HCT116 (cell line): Measurements from ENCODE around the gene KRTAP5-9. TPM values are rescaled to one million over a fixed set of nuclear protein-coding genes. Genes with fewer than 3 reads are reported as not detected.
A peak's percentile ranks its signal among the peaks of the same experiment; 100 is the strongest.

Experiments used
- ATAC-seq: fragments of 200-7000 bp; cut with Tn5 transposase; 2 replicates; pipeline ENCODE4 v1.9.1; 2020; ENCODE audit warnings: mild to moderate bottlenecking, moderate library complexity
- BruUV-seq: library from RNA; stranded (reverse); fragments of 400-500 nt; replicated peaks from 2 replicates; lab custom pipeline; 2021; lab: Mats Ljungman, UMichigan
- CTCF ChIA-PET: fragments of 300-600 bp; sonication (Branson Sonifier 250); formaldehyde crosslinking; loops from one replicate; lab custom pipeline; 2021; ENCODE audit warnings: antibody characterized with exemption; lab: Charles Lee
- POLR2A ChIA-PET: fragments of 300-600, 350-600 bp; sonication (Branson Sonifier 250); formaldehyde crosslinking; loops from one replicate; lab custom pipeline; 2021; ENCODE audit warnings: antibody characterized with exemption; lab: Charles Lee
- RAD21 ChIA-PET, 2 experiments: fragments of 300-600 bp; sonication (Branson Sonifier 250); formaldehyde crosslinking; loops; one replicate each; lab custom pipeline; 2023; ENCODE audit warnings: low total read pairs in 2 of 2; ENCODE audit not compliant: uncharacterized antibody in 2 of 2, unreplicated experiment in 2 of 2, low non-redundant PET in 1 of 2; lab: Charles Lee
- DNase-seq: peaks from one replicate; pipeline ENCODE4 v3.0.0-alpha.2; 2010; ENCODE audit warnings: low read depth, low spot score
- H2AFZ ChIP-seq: fragments of 200-600 bp; shearing (Covaris generic), sonication (generic); 2 replicates; pipeline ENCODE4 v1.6.1; 2017; ENCODE audit warnings: low read depth, mixed run types, mixed read lengths, antibody characterized with exemption, low read length; ENCODE audit not compliant: poor library complexity, severe bottlenecking
- H3K27ac ChIP-seq: 2 replicates; pipeline ENCODE4 v1.5.1; 2012; ENCODE audit warnings: low read depth, low read length
- H3K27me3 ChIP-seq: fragments of 200-600 bp; sonication (generic); 2 replicates; pipeline ENCODE4 v1.6.1; 2016; ENCODE audit warnings: mixed run types, low read length, mixed read lengths; ENCODE audit not compliant: insufficient read depth
- H3K36me3 ChIP-seq, 2 experiments: fragments of 200-500 bp in 1 of 2; fragments of 200-600 bp in 1 of 2; sonication (Bioruptor generic) in 1 of 2; sonication (generic) in 1 of 2; 2 replicates each; pipeline versions ENCODE4 v1.5.1 to v1.6.1; 2014 to 2016; ENCODE audit warnings: low read length in 2 of 2, inconsistent platforms in 1 of 2, mixed read lengths in 1 of 2, mixed run types in 1 of 2; ENCODE audit not compliant: insufficient read depth in 2 of 2, control insufficient read depth in 1 of 2
- H3K4me1 ChIP-seq, 2 experiments: fragments of 200-600 bp in 1 of 2; sonication (generic) in 1 of 2; 2 replicates each; pipeline versions ENCODE4 v1.5.1 to v1.6.1; 2012 to 2017; ENCODE audit warnings: low read length in 2 of 2, inconsistent platforms in 1 of 2, mild to moderate bottlenecking in 1 of 2, mixed read lengths in 1 of 2, mixed run types in 1 of 2, moderate library complexity in 1 of 2; ENCODE audit not compliant: insufficient read depth in 2 of 2, control insufficient read depth in 1 of 2
- H3K4me2 ChIP-seq: fragments of 200-600 bp; sonication (generic); 2 replicates; pipeline ENCODE4 v1.6.1; 2017; ENCODE audit warnings: mixed run types, low read length, mixed read lengths
- H3K4me3 ChIP-seq, 2 experiments: fragments of 200-600 bp in 1 of 2; sonication (generic) in 1 of 2; replicated peaks in 1 of 2; 2 replicates each; pipeline ENCODE4 v1.5.1; 2011 to 2016; ENCODE audit warnings: low read length in 2 of 2, control low read depth in 1 of 2, low read depth in 1 of 2, mild to moderate bottlenecking in 1 of 2, mixed read lengths in 1 of 2, mixed run types in 1 of 2
- H3K79me2 ChIP-seq: fragments of 200-600 bp; sonication (generic); 2 replicates; pipeline ENCODE4 v1.6.1; 2017; ENCODE audit warnings: mild to moderate bottlenecking, mixed run types, low read length, moderate library complexity, mixed read lengths; ENCODE audit not compliant: insufficient read depth
- H3K9ac ChIP-seq: fragments of 200-600 bp; sonication (generic); 2 replicates; pipeline ENCODE4 v1.6.1; 2016; ENCODE audit warnings: low read length, mixed read lengths
- H3K9me2 ChIP-seq: fragments of 200-600 bp; sonication (generic), shearing (Covaris generic); 2 replicates; pipeline ENCODE4 v1.6.1; 2017; ENCODE audit warnings: mixed run types, mild to moderate bottlenecking, moderate library complexity; ENCODE audit not compliant: insufficient read depth
- H3K9me3 ChIP-seq, 2 experiments: fragments of 200-500 bp in 1 of 2; fragments of 200-600 bp in 1 of 2; sonication (Bioruptor generic) in 1 of 2; sonication (generic) in 1 of 2; 2 replicates each; pipeline ENCODE4 v1.6.1; 2014 to 2017; ENCODE audit warnings: low read length in 2 of 2, mixed read lengths in 2 of 2, inconsistent platforms in 1 of 2, low read depth in 1 of 2, mild to moderate bottlenecking in 1 of 2, mixed run types in 1 of 2, moderate library complexity in 1 of 2; ENCODE audit not compliant: control insufficient read depth in 1 of 2, insufficient read depth in 1 of 2
- H4K20me1 ChIP-seq: fragments of 200-600 bp; sonication (generic), shearing (Covaris generic); 2 replicates; pipeline ENCODE4 v1.6.1; 2017; ENCODE audit warnings: mixed run types, mild to moderate bottlenecking, moderate library complexity; ENCODE audit not compliant: insufficient read depth
- CBX3 ChIP-seq: IDR thresholded peaks from 2 replicates; pipeline ENCODE4 v1.6.1; 2012; ENCODE audit warnings: low read depth
- CEBPB ChIP-seq: IDR thresholded peaks from 2 replicates; pipeline ENCODE4 v1.6.1; 2012; ENCODE audit warnings: low read depth
- EGR1 ChIP-seq: IDR thresholded peaks from 2 replicates; pipeline ENCODE4 v1.6.1; 2012; ENCODE audit warnings: low read depth
- FOSL1 ChIP-seq: IDR thresholded peaks from 2 replicates; pipeline ENCODE4 v1.6.1; 2012; ENCODE audit warnings: low read depth
- JUND ChIP-seq: IDR thresholded peaks from 2 replicates; pipeline ENCODE4 v1.6.1; 2012
- RAD21 ChIP-seq: IDR thresholded peaks from 2 replicates; pipeline ENCODE4 v1.6.1; 2012; ENCODE audit warnings: low read depth, mild to moderate bottlenecking
- REST ChIP-seq: IDR thresholded peaks from 2 replicates; pipeline ENCODE4 v1.6.1; 2012; ENCODE audit warnings: low read depth
- SIN3A ChIP-seq: IDR thresholded peaks from 2 replicates; pipeline ENCODE4 v1.6.1; 2012; ENCODE audit warnings: low read depth
- SRF ChIP-seq: IDR thresholded peaks from 2 replicates; pipeline ENCODE4 v1.6.1; 2012; ENCODE audit warnings: low read depth
- TCF7L2 ChIP-seq: IDR thresholded peaks from 2 replicates; pipeline ENCODE4 v1.7.0; 2011; ENCODE audit warnings: borderline replicate concordance, inconsistent platforms; ENCODE audit not compliant: insufficient read depth, insufficient read length; ENCODE audit errors: extremely low read depth
- YY1 ChIP-seq: IDR thresholded peaks from 2 replicates; pipeline ENCODE4 v1.6.1; 2011; ENCODE audit warnings: low read length, low read depth, moderate library complexity, mild to moderate bottlenecking; ENCODE audit not compliant: insufficient replicate concordance; ENCODE audit errors: extremely low read depth
- ZFX ChIP-seq: fragments of 450-650 bp; IDR thresholded peaks from 2 replicates; pipeline ENCODE4 v1.6.1; 2017
- intact Hi-C: fragments of 100-400 bp; cut with micrococcal nuclease; formaldehyde crosslinking; loops from 2 replicates; pipeline ENCODE4 v1.10.0; 2022
- total RNA-seq: library from RNA; stranded (reverse); gene quantifications from one replicate; pipeline ENCODE4 v1.2.1, GENCODE V29; 2021; ENCODE audit not compliant: unreplicated experiment

Gene KRTAP5-9
- total RNA-seq, 1 experiment from 2014 or later = 0.27 TPM

GRCh38 chr11:71542879-71543777 is 5.1 kb upstream of the KRTAP5-9 start:
- no peak for DNase-seq
- Histone ChIP-seq H3K9me2 (no peaks in the 10 kb centered on the region), H3K9ac (no peak overlapping the region), H2AFZ (no peak overlapping the region), H3K27me3 (peaks cover 5% of the 10 kb centered on the region; the same call in 1 of the 2 replicates), H3K79me2 (no peaks in the 10 kb centered on the region), H3K4me3 (no peak overlapping the region), H3K4me2 (peak overlapping the region; percentile 19; the same call in 1 of the 2 replicates), H3K4me1 (peaks cover 0 to 11% of the 10 kb centered on the region in 2 experiments; a peak in 2 of 4 replicates), H3K36me3 (no peaks in the 10 kb centered on the region), H3K9me3 (no peaks in the 10 kb centered on the region), H3K27ac (no peak overlapping the region), H4K20me1 (no peaks in the 10 kb centered on the region)
- TF ChIP-seq CEBPB (no peak), JUND (peak; percentile 26; the same call in 1 of the 2 replicates), FOSL1 (peak; percentile 28; the same call in 1 of the 2 replicates)
- intact Hi-C loops = no loop called here
- CTCF ChIA-PET = no interaction called here
- RAD21 ChIA-PET = no interaction called here
- no TSS peak for BruUV-seq
- POLR2A ChIA-PET = no interaction called here
- no peak for ATAC-seq

- POLR2A ChIA-PET = no interaction called here
- no peak overlapping the region for H3K4me3 ChIP-seq
- no peak for DNase-seq
- H3K27ac ChIP-seq = no peak overlapping the region
- H3K4me1 ChIP-seq = peaks cover 0 to 11% of the 10 kb centered on the region in 2 experiments; a peak in 2 of 4 replicates
- H3K27me3 ChIP-seq = peaks cover 5% of the 10 kb centered on the region; the same call in 1 of the 2 replicates
- CTCF ChIA-PET = no interaction called here
- no TSS peak for BruUV-seq
- no peak for ATAC-seq
- H3K9me3 ChIP-seq = no peaks in the 10 kb centered on the region
- H4K20me1 ChIP-seq = no peaks in the 10 kb centered on the region
- no peaks in the 10 kb centered on the region for H3K9me2 ChIP-seq
- no peaks in the 10 kb centered on the region for H3K36me3 ChIP-seq
- RAD21 ChIA-PET = no interaction called here
- H3K4me2 ChIP-seq = peak overlapping the region; percentile 19; the same call in 1 of the 2 replicates
- no peak overlapping the region for H2AFZ ChIP-seq
- no peak for TF ChIP-seq YY1
- no peak for TF ChIP-seq JUND
- TF ChIP-seq CBX3 = no peak
- TF ChIP-seq EGR1 = no peak
- TF ChIP-seq RAD21 = no peak
- TF ChIP-seq CEBPB = no peak
- TF ChIP-seq TCF7L2 = no peak
- no peak for TF ChIP-seq REST
- TF ChIP-seq SIN3A = no peak
- TF ChIP-seq SRF = no peak
- no peak for TF ChIP-seq ZFX
- intact Hi-C loops = no loop called here
- H3K9ac ChIP-seq = no peak overlapping the region
- no peaks in the 10 kb centered on the region for H3K79me2 ChIP-seq
Observed at GRCh38 chr11:71543866-71544265, 4.4 kb upstream of the KRTAP5-9 start.
